Measurements from ENCODE around the gene GAL.

GRCh38 chr11:68689737-68690625 is 5.6 kb downstream of the GAL start:
- TF ChIP-seq CTCF (conservative IDR thresholded peaks at IDR 0.05 in 1 of 2, IDR thresholded peaks at IDR 0.05 in 1 of 2; ENCODE audit: extremely low read depth in 1 of 2, insufficient read depth in 1 of 2, low read depth in 1 of 2, low read length in 2 of 2): no peak
- TF ChIP-seq EZH2 (IDR thresholded peaks at IDR 0.05; ENCODE audit: borderline replicate concordance, low read length): no peak
